HCT116 (cell line): Measurements from ENCODE around the gene ASIP. TPM values are rescaled to one million over a fixed set of nuclear protein-coding genes. Genes with fewer than 3 reads are reported as not detected.

Source experiments
- ATAC-seq: fragments of 200-7000 bp; cut with Tn5 transposase; 2 replicates; pipeline ENCODE4 v1.9.1; 2020; ENCODE audit warnings: mild to moderate bottlenecking, moderate library complexity
- BruUV-seq: library from RNA; stranded (reverse); fragments of 400-500 nt; replicated peaks from 2 replicates; lab custom pipeline; 2021; lab: Mats Ljungman, UMichigan
- CTCF ChIA-PET: fragments of 300-600 bp; sonication (Branson Sonifier 250); formaldehyde crosslinking; loops from one replicate; lab custom pipeline; 2021; ENCODE audit warnings: antibody characterized with exemption; lab: Charles Lee
- POLR2A ChIA-PET: fragments of 300-600, 350-600 bp; sonication (Branson Sonifier 250); formaldehyde crosslinking; loops from one replicate; lab custom pipeline; 2021; ENCODE audit warnings: antibody characterized with exemption; lab: Charles Lee
- RAD21 ChIA-PET, 2 experiments: fragments of 300-600 bp; sonication (Branson Sonifier 250); formaldehyde crosslinking; loops; one replicate each; lab custom pipeline; 2023; ENCODE audit warnings: low total read pairs in 2 of 2; ENCODE audit not compliant: uncharacterized antibody in 2 of 2, unreplicated experiment in 2 of 2, low non-redundant PET in 1 of 2; lab: Charles Lee
- DNase-seq: peaks from one replicate; pipeline ENCODE4 v3.0.0-alpha.2; 2010; ENCODE audit warnings: low read depth, low spot score
- H2AFZ ChIP-seq: fragments of 200-600 bp; shearing (Covaris generic), sonication (generic); 2 replicates; pipeline ENCODE4 v1.6.1; 2017; ENCODE audit warnings: low read depth, mixed run types, mixed read lengths, antibody characterized with exemption, low read length; ENCODE audit not compliant: poor library complexity, severe bottlenecking
- H3K27ac ChIP-seq: 2 replicates; pipeline ENCODE4 v1.5.1; 2012; ENCODE audit warnings: low read depth, low read length
- H3K27me3 ChIP-seq: fragments of 200-600 bp; sonication (generic); 2 replicates; pipeline ENCODE4 v1.6.1; 2016; ENCODE audit warnings: mixed run types, low read length, mixed read lengths; ENCODE audit not compliant: insufficient read depth
- H3K36me3 ChIP-seq, 2 experiments: fragments of 200-500 bp in 1 of 2; fragments of 200-600 bp in 1 of 2; sonication (Bioruptor generic) in 1 of 2; sonication (generic) in 1 of 2; 2 replicates each; pipeline versions ENCODE4 v1.5.1 to v1.6.1; 2014 to 2016; ENCODE audit warnings: low read length in 2 of 2, inconsistent platforms in 1 of 2, mixed read lengths in 1 of 2, mixed run types in 1 of 2; ENCODE audit not compliant: insufficient read depth in 2 of 2, control insufficient read depth in 1 of 2
- H3K4me1 ChIP-seq, 2 experiments: fragments of 200-600 bp in 1 of 2; sonication (generic) in 1 of 2; 2 replicates each; pipeline versions ENCODE4 v1.5.1 to v1.6.1; 2012 to 2017; ENCODE audit warnings: low read length in 2 of 2, inconsistent platforms in 1 of 2, mild to moderate bottlenecking in 1 of 2, mixed read lengths in 1 of 2, mixed run types in 1 of 2, moderate library complexity in 1 of 2; ENCODE audit not compliant: insufficient read depth in 2 of 2, control insufficient read depth in 1 of 2
- H3K4me2 ChIP-seq: fragments of 200-600 bp; sonication (generic); 2 replicates; pipeline ENCODE4 v1.6.1; 2017; ENCODE audit warnings: mixed run types, low read length, mixed read lengths
- H3K4me3 ChIP-seq, 2 experiments: fragments of 200-600 bp in 1 of 2; sonication (generic) in 1 of 2; replicated peaks in 1 of 2; 2 replicates each; pipeline ENCODE4 v1.5.1; 2011 to 2016; ENCODE audit warnings: low read length in 2 of 2, control low read depth in 1 of 2, low read depth in 1 of 2, mild to moderate bottlenecking in 1 of 2, mixed read lengths in 1 of 2, mixed run types in 1 of 2
- H3K79me2 ChIP-seq: fragments of 200-600 bp; sonication (generic); 2 replicates; pipeline ENCODE4 v1.6.1; 2017; ENCODE audit warnings: mild to moderate bottlenecking, mixed run types, low read length, moderate library complexity, mixed read lengths; ENCODE audit not compliant: insufficient read depth
- H3K9ac ChIP-seq: fragments of 200-600 bp; sonication (generic); 2 replicates; pipeline ENCODE4 v1.6.1; 2016; ENCODE audit warnings: low read length, mixed read lengths
- H3K9me2 ChIP-seq: fragments of 200-600 bp; sonication (generic), shearing (Covaris generic); 2 replicates; pipeline ENCODE4 v1.6.1; 2017; ENCODE audit warnings: mixed run types, mild to moderate bottlenecking, moderate library complexity; ENCODE audit not compliant: insufficient read depth
- H3K9me3 ChIP-seq, 2 experiments: fragments of 200-500 bp in 1 of 2; fragments of 200-600 bp in 1 of 2; sonication (Bioruptor generic) in 1 of 2; sonication (generic) in 1 of 2; 2 replicates each; pipeline ENCODE4 v1.6.1; 2014 to 2017; ENCODE audit warnings: low read length in 2 of 2, mixed read lengths in 2 of 2, inconsistent platforms in 1 of 2, low read depth in 1 of 2, mild to moderate bottlenecking in 1 of 2, mixed run types in 1 of 2, moderate library complexity in 1 of 2; ENCODE audit not compliant: control insufficient read depth in 1 of 2, insufficient read depth in 1 of 2
- H4K20me1 ChIP-seq: fragments of 200-600 bp; sonication (generic), shearing (Covaris generic); 2 replicates; pipeline ENCODE4 v1.6.1; 2017; ENCODE audit warnings: mixed run types, mild to moderate bottlenecking, moderate library complexity; ENCODE audit not compliant: insufficient read depth
- POLR2A ChIP-seq: IDR thresholded peaks from 2 replicates; pipeline ENCODE4 v1.7.0; 2011; ENCODE audit warnings: borderline replicate concordance; ENCODE audit not compliant: insufficient read depth, insufficient read length; ENCODE audit errors: extremely low read depth
- REST ChIP-seq: IDR thresholded peaks from 2 replicates; pipeline ENCODE4 v1.6.1; 2012; ENCODE audit warnings: low read depth
- SIN3A ChIP-seq: IDR thresholded peaks from 2 replicates; pipeline ENCODE4 v1.6.1; 2012; ENCODE audit warnings: low read depth
- intact Hi-C: fragments of 100-400 bp; cut with micrococcal nuclease; formaldehyde crosslinking; loops from 2 replicates; pipeline ENCODE4 v1.10.0; 2022
- total RNA-seq: library from RNA; stranded (reverse); gene quantifications from one replicate; pipeline ENCODE4 v1.2.1, GENCODE V29; 2021; ENCODE audit not compliant: unreplicated experiment
- TF ChIP-seq, protein P1 (sequence below), 3 experiments: fragments of 200-600 bp in 1 of 3; sonication (generic) in 1 of 3; IDR thresholded peaks in 2 of 3; conservative IDR thresholded peaks in 1 of 3; 2 replicates each; pipeline ENCODE4 v1.5.1; 2012 to 2017; ENCODE audit warnings: low read depth in 2 of 3, low read length in 2 of 3, antibody characterized with exemption in 1 of 3, borderline replicate concordance in 1 of 3, control low read depth in 1 of 3, mild to moderate bottlenecking in 1 of 3, mixed read lengths in 1 of 3, mixed run types in 1 of 3, moderate library complexity in 1 of 3; ENCODE audit not compliant: insufficient read depth in 1 of 3

The ASIP gene
- total RNA-seq, 1 experiment from 2014 or later = not detected

DNA sequence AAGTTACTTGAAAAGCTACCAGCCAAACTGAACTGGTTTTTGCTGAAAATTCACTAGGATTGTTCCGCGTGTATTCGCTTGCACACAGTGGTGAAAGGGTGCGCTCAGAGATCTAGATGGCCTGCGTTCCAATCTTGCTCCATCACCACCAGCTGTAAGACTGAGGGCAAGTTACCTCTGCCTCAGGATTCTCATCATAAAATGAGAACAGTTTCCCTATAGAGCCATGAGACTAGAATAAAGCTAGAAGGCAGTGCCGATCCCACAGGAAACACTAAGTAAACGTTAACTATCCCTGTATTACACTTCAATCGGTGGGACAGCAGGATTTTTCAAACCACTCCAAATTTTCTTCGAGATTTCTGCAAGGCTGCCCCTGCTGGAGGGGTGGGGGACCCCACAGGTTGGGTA lies 61.1 kb downstream of the ASIP start:
- Histone ChIP-seq H3K9me3 (no peaks in the 10 kb centered on the region), H3K4me3 (peak overlapping the region; percentile 55 to 80), H3K4me1 (peaks cover 13 to 45% of the 10 kb centered on the region in 2 experiments), H3K27ac (peak overlapping the region; percentile 72), H3K79me2 (peaks cover 53% of the 10 kb centered on the region), H3K27me3 (no peaks in the 10 kb centered on the region), H3K4me2 (peak overlapping the region; percentile 73), H3K36me3 (peaks cover 0 to 23% of the 10 kb centered on the region in 2 experiments; a peak in 2 of 4 replicates), H2AFZ (no peak overlapping the region), H4K20me1 (no peaks in the 10 kb centered on the region; the same call in 1 of the 2 replicates), H3K9ac (peak overlapping the region; percentile 97), H3K9me2 (no peaks in the 10 kb centered on the region)
- ATAC-seq (no peak), DNase-seq (no peak)
- intact Hi-C loops = no loop called here
- POLR2A ChIA-PET = interaction anchor here (1.0 to 2.0 kb wide), 5 partner anchors 10 to 223 kb away, joined by 3 to 8 read pairs (median 3); partner anchors contain the start of gene DYNLRB1
- RAD21 ChIA-PET = no interaction called here
- CTCF ChIA-PET = interaction anchor here (1.0 to 4.3 kb wide), 3 partner anchors 11 to 220 kb away, joined by 3 to 26 read pairs (median 3); no protein-coding TSS in a partner anchor
- no peak for TF ChIP-seq REST
- no peak for TF ChIP-seq POLR2A
- TF ChIP-seq, protein P1, sequence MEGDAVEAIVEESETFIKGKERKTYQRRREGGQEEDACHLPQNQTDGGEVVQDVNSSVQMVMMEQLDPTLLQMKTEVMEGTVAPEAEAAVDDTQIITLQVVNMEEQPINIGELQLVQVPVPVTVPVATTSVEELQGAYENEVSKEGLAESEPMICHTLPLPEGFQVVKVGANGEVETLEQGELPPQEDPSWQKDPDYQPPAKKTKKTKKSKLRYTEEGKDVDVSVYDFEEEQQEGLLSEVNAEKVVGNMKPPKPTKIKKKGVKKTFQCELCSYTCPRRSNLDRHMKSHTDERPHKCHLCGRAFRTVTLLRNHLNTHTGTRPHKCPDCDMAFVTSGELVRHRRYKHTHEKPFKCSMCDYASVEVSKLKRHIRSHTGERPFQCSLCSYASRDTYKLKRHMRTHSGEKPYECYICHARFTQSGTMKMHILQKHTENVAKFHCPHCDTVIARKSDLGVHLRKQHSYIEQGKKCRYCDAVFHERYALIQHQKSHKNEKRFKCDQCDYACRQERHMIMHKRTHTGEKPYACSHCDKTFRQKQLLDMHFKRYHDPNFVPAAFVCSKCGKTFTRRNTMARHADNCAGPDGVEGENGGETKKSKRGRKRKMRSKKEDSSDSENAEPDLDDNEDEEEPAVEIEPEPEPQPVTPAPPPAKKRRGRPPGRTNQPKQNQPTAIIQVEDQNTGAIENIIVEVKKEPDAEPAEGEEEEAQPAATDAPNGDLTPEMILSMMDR (IDR thresholded peaks at IDR 0.05 in 2 of 3, conservative IDR thresholded peaks at IDR 0.05 in 1 of 3; ENCODE audit: borderline replicate concordance in 1 of 3, insufficient read depth in 1 of 3, low read depth in 2 of 3, low read length in 2 of 3) = 0 out of 6 replicates have a peak, but pooled peaks of 1 of the 3 experiments have one; percentile 23
- no peak for TF ChIP-seq SIN3A
- BruUV-seq = no TSS peak
